Spleen (tissue), 11 donors: Measurements from ENCODE around the gene AQP2. TPM values are rescaled to one million over a fixed set of nuclear protein-coding genes. Genes with fewer than 3 reads are reported as not detected.
A peak's percentile ranks its signal among the peaks of the same experiment; 100 is the strongest.

ENCODE experiments used
- DNase-seq: peaks from one replicate; pipeline ENCODE4 v3.0.0-alpha.2; 2020
- H3K27ac ChIP-seq, 8 donors: fragments of 200-600 bp; sonication (generic) in 7 of 8; 1 replicate in 4 of 8; 2 replicates in 4 of 8; pipeline versions ENCODE4 v1.5.0 to v1.8.0; 2016 to 2021; ENCODE audit warnings: inconsistent platforms in 4 of 8, mild to moderate bottlenecking in 4 of 8, moderate library complexity in 1 of 8
- H3K27me3 ChIP-seq, 7 donors: fragments of 200-600 bp; sonication (generic) in 6 of 7; replicated peaks in 1 of 7; 1 replicate in 4 of 7; 2 replicates in 3 of 7; pipeline versions ENCODE4 v1.5.0 to v1.8.0; 2016 to 2021; ENCODE audit warnings: inconsistent platforms in 3 of 7, mild to moderate bottlenecking in 1 of 7
- H3K36me3 ChIP-seq, 6 donors: fragments of 200-600 bp; sonication (generic) in 5 of 6; 1 replicate in 4 of 6; 2 replicates in 2 of 6; pipeline versions ENCODE4 v1.5.0 to v1.8.0; 2016 to 2021; ENCODE audit warnings: inconsistent platforms in 2 of 6
- H3K4me1 ChIP-seq, 6 donors: fragments of 200-600 bp; sonication (generic) in 5 of 6; 1 replicate in 3 of 6; 2 replicates in 3 of 6; pipeline versions ENCODE4 v1.5.0 to v1.8.0; 2016 to 2021; ENCODE audit warnings: inconsistent platforms in 3 of 6
- H3K4me3 ChIP-seq, 8 donors: fragments of 200-600 bp; sonication (generic) in 7 of 8; 1 replicate in 4 of 8; 2 replicates in 4 of 8; pipeline versions ENCODE4 v1.5.0 to v1.8.0; 2016 to 2021; ENCODE audit warnings: inconsistent platforms in 4 of 8, mild to moderate bottlenecking in 4 of 8, moderate library complexity in 2 of 8
- H3K9me3 ChIP-seq, 8 donors: fragments of 200-600 bp; sonication (generic) in 7 of 8; 1 replicate in 4 of 8; 2 replicates in 4 of 8; pipeline versions ENCODE4 v1.5.0 to v1.8.0; 2016 to 2021; ENCODE audit warnings: inconsistent platforms in 4 of 8
- POLR2A ChIP-seq, 3 donors: fragments of 450-650 bp; IDR thresholded peaks; one replicate each; pipeline ENCODE4 v1.5.1; 2017; ENCODE audit warnings: antibody characterized with exemption in 3 of 3, mild to moderate bottlenecking in 1 of 3
- POLR2AphosphoS5 ChIP-seq, 3 donors: sonication (generic); formaldehyde crosslinking; IDR thresholded peaks; one replicate each; pipeline ENCODE4 v1.5.1; 2017; ENCODE audit warnings: antibody characterized with exemption in 3 of 3
- WGBS, 5 donors: extraction: QIAGEN DNeasy Blood & Tissue Kit in 3 of 5; methylation state at CpG; one replicate each; pipeline versions ENCODE4 v1.1.5 to v1.1.7; 2013 to 2018; 5-methylcytosine and 5-hydroxymethylcytosine counted together
- intact Hi-C: fragments of 100-400 bp; cut with DNase I; formaldehyde crosslinking; loops from one replicate; pipeline ENCODE4 v1.15.0; 2023; ENCODE audit warnings: low total_unique reads
- polyA plus RNA-seq, 3 donors: library from polyadenylated mRNA; stranded (reverse); fragments of 200-250 nt; gene quantifications; one replicate each; pipeline ENCODE4 v1.2.1, GENCODE V29; 2013
- total RNA-seq, 7 donors: library from RNA; depleted of rRNA in 3 of 7; stranded (reverse); fragments of >200 nt in 3 of 7; fragmentation: NEBNext Ultra II Directional in 4 of 7; extraction: Animal tissue kit (Norgen Biotek cat#: 25700) in 4 of 7; gene quantifications; one replicate each; pipeline versions ENCODE4 v1.1.0 to v1.2.1, GENCODE V29; 2016 to 2021
- TF ChIP-seq, protein P1 (sequence below), 11 experiments: fragments of 200-600 bp in 7 of 11; fragments of 450-650 bp in 4 of 11; sonication (generic) in 4 of 11; IDR thresholded peaks in 8 of 11; conservative IDR thresholded peaks in 3 of 11; 1 replicate in 7 of 11; 2 replicates in 4 of 11; pipeline versions ENCODE4 v1.4.0 to v1.8.0; 2016 to 2021; ENCODE audit warnings: antibody characterized with exemption in 11 of 11, inconsistent platforms in 4 of 11, mild to moderate bottlenecking in 1 of 11
- donor health status: healthy with polysubstance abuse.
- donor health status: DM: no; HTN: no; CAD: no; lungs with moderate emphysema.
- donor health status: DM: no; HTN: no; CAD: no.
- donor health status: Bipolar disorder and iron deficiency.
- donor health status: healthy.
- donor health status: DM: no; HTN: no; CAD: no.
- donor health status: DM: yes; HTN: yes; CAD: no.

Gene AQP2
- total and polyA plus RNA-seq, 10 donors = not detected

DNA sequence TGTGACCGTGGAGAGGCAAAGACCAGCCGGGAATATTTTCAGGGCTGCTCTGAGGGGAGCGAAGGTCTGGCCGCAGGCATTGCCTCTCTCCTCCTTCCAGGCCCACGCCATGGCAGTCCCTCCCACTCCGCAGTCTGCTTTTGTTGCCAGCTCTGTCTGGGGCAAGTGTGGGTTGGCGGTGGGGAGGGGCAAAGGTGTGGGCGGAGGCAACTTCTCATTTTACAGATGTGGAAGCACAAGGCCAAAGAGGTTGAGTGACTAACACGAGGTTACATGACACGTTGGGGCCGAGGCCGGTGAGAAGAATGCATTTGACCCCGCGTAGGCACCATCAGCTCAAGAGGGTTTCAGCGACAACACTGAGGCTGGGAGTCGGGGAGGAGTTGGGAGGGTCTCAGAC lies 40.7 kb upstream of the AQP2 start:
- no peak overlapping the region for H3K27ac ChIP-seq
- 52 to 77% (median 72%) methylated on average over 15 to 16 of the region's 16 CpGs for WGBS, 5 donors
- H3K4me3 ChIP-seq = no peak overlapping the region
- H3K27me3 ChIP-seq = peaks cover 0 to 22% (median 0%) of the 10 kb centered on the region in 7 donors
- TF ChIP-seq POLR2AphosphoS5 (IDR thresholded peaks at IDR 0.05) (no peak), POLR2A (IDR thresholded peaks at IDR 0.05) (no peak)
- TF ChIP-seq, protein P1, sequence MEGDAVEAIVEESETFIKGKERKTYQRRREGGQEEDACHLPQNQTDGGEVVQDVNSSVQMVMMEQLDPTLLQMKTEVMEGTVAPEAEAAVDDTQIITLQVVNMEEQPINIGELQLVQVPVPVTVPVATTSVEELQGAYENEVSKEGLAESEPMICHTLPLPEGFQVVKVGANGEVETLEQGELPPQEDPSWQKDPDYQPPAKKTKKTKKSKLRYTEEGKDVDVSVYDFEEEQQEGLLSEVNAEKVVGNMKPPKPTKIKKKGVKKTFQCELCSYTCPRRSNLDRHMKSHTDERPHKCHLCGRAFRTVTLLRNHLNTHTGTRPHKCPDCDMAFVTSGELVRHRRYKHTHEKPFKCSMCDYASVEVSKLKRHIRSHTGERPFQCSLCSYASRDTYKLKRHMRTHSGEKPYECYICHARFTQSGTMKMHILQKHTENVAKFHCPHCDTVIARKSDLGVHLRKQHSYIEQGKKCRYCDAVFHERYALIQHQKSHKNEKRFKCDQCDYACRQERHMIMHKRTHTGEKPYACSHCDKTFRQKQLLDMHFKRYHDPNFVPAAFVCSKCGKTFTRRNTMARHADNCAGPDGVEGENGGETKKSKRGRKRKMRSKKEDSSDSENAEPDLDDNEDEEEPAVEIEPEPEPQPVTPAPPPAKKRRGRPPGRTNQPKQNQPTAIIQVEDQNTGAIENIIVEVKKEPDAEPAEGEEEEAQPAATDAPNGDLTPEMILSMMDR (IDR thresholded peaks at IDR 0.05 in 8 of 11, conservative IDR thresholded peaks at IDR 0.05 in 3 of 11) = no peak
- intact Hi-C loops = no loop called here
- no peaks in the 10 kb centered on the region for H3K4me1 ChIP-seq
- H3K36me3 ChIP-seq = no peaks in the 10 kb centered on the region
- DNase-seq = peak; percentile 67
- no peaks in the 10 kb centered on the region for H3K9me3 ChIP-seq

DNA sequence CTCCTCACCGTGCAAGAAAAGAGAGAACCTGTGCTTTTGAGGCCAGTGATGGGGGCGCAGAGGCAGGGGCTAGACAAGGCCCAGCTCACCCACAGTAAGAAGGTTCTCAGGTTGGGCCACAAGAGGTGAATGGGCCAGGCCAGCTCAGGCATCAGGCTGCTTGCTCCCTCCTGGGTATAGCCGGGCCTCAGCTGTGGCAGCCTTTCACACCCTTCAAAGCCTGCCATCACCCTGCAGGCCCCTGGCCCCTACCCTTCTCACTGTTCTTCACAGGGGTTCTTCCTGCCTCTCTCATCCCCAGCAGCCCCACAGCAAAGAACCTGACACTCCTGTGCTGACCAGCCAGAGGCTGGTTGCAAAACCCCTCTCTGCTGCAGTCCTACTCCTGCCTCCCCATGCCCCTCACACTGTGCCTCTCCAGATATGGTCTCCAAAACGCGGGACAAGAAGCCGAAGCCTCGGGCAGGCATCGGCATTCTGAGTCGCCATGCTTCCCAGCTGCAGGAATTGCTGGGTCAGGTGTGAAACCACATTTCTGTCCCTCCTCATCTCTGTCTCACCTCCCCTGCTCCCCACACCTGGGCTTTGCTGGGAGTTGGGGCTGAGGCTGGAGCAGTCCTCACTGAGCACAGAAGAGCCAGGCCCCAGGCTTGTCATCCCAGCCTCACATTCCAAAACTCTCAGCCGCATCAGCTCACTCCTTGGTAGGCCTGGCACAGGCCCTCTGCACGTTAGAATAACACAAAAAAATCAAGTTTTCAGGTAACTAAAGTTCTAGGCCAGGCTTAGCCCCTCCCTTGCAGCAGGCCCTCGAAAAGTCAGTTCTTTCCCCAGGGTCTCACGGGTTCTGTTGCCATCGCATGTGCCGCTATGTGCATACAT lies 40.0 kb upstream of the AQP2 start:
- no peak overlapping the region for H3K27ac ChIP-seq
- H3K4me1 ChIP-seq = no peaks in the 10 kb centered on the region
- TF ChIP-seq POLR2AphosphoS5 (IDR thresholded peaks at IDR 0.05) (no peak), POLR2A (IDR thresholded peaks at IDR 0.05) (no peak)
- TF ChIP-seq, protein P1 (IDR thresholded peaks at IDR 0.05 in 8 of 11, conservative IDR thresholded peaks at IDR 0.05 in 3 of 11) = no peak
- H3K4me3 ChIP-seq = no peak overlapping the region
- H3K9me3 ChIP-seq = no peaks in the 10 kb centered on the region
- H3K27me3 ChIP-seq = peaks cover 0 to 17% (median 0%) of the 10 kb centered on the region in 7 donors
- DNase-seq = peak; percentile 61
- 85 to 93% (median 91%) methylated on average over 13 to 15 of the region's 15 CpGs for WGBS, 5 donors
- intact Hi-C loops = no loop called here
- H3K36me3 ChIP-seq = no peaks in the 10 kb centered on the region

DNA sequence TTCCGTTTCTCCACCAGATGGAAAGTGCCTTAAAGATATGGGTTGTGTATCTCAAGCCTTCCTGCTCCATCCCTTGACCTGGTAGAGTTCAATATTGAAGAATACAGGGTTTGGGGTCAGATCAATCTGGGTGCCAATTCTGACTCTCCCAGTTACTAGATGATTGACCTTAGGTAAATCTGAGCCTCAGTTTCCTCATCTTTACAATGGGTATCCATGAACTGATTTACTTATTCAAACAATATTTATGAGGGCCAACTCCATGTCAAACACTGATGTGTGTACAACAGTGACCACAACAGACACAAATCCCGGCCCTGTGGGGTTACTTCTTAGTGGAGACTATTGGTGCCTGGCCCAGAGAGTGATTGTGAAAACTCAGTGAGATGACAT lies 39.3 kb upstream of the AQP2 start:
- DNase-seq = peak; percentile 7
- no peaks in the 10 kb centered on the region for H3K4me1 ChIP-seq

More for the DNA sequence above, 39.3 kb upstream of the AQP2 start:
- Histone ChIP-seq H3K27me3 (peaks cover 0 to 14% (median 0%) of the 10 kb centered on the region in 7 donors), H3K4me3 (no peak overlapping the region), H3K9me3 (no peaks in the 10 kb centered on the region), H3K36me3 (no peaks in the 10 kb centered on the region), H3K27ac (no peak overlapping the region)
- TF ChIP-seq POLR2AphosphoS5 (IDR thresholded peaks at IDR 0.05) (no peak), POLR2A (IDR thresholded peaks at IDR 0.05) (no peak)
- TF ChIP-seq, protein P1 (IDR thresholded peaks at IDR 0.05 in 8 of 11, conservative IDR thresholded peaks at IDR 0.05 in 3 of 11) = no peak
- 76 to 98% (median 91%) methylated on average over 2 of the region's 2 CpGs for WGBS, 5 donors
- intact Hi-C loops = no loop called here
